Measurements from ENCODE around the gene KXD1. TPM values are rescaled to one million over a fixed set of nuclear protein-coding genes. Genes with fewer than 3 reads are reported as not detected.
A peak's percentile ranks its signal among the peaks of the same experiment; 100 is the strongest.

Gene KXD1
- total RNA-seq, 1 donor from 2014 or later: 73.9 TPM

DNA sequence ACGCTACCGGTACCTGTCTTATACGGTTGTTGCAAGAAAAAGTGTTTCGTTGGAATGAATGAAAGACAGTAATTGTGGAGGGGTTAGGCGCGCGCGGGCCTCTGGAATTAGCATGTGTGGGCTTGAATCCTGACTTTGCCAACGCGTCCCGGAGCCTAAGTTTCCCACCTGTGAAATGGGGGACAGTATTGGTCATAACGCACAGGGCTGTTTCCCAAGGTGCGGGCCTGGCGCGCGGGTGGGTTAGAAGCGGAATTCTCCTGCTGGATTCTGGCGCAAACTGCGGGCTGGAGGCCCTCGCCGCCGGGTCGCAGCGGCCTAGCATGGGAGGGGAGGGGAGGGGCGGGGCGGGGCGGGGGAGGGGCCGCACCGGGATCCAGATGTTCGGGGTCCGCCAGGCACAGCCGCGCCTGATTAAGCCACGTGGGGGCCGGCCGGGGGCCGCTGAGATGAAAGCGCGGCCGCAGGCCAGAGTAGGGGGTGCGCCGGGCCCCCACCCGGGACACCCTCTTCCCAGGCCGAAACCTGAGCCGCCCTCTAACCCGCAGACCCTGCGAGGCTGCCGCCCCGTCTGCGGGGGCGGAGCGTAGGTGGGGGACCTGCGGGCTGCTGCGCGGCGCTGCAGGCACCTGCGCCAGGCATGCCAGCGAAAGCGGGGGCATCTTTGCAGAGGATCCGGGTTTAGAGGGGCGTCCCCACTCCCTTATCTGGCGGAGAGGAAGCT lies 53.8 kb downstream of the KXD1 start:
- no peaks in the 10 kb centered on the region for H3K9me3 Mint-ChIP-seq
- H3K4me3 Mint-ChIP-seq: peak overlapping the region; percentile 81
- peaks cover 3% of the 10 kb centered on the region for H3K36me3 Mint-ChIP-seq
- DNase-seq (ENCODE audit: extremely low spot score, unreplicated experiment): no peak
- TF ChIP-seq CTCF (conservative IDR thresholded peaks at IDR 0.05): no peak
- peaks cover 17% of the 10 kb centered on the region for H3K4me1 Mint-ChIP-seq (ENCODE audit: unreplicated experiment)
- peak overlapping the region; percentile 37 for H3K27ac Mint-ChIP-seq
- peaks cover 83% of the 10 kb centered on the region for H3K27me3 Mint-ChIP-seq

DNA sequence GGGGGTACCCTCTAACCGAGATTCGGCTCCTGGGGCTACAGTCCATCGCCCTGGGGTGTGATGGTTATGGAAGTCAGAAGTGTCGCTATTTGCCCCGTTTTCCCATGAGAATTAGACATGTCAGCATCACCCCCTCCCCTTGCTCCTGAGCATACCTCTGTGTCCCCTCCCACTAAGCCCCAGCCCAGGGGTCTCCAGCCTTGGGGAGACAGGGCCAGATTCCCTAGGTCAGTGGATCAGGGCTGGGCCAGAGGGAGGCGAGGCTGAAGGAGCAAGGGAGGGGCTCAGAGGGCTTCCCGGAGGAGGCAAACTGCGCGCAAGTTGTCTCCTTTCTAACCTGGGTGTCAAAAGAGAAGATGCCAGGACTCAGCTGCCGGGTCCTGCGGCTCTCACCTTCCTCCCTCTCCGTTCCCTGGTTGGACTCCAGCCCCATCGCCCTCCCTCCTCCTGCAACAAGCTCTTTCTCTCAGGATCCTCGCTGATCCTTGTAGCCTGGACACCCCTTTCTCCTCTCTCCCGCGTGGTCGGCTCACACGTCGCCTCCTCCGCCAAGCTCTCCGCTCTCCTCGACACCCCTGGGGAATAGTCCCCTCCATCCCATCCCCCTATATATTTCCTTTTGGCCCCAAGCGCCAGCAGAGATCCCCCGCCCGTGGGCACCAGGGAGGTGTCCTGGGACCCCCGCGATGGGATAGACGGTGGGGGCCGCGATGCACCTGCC lies 54.5 kb downstream of the KXD1 start:
- Mint-ChIP-seq H3K4me1 (ENCODE audit: unreplicated experiment) (peaks cover 17% of the 10 kb centered on the region), H3K9me3 (no peaks in the 10 kb centered on the region), H3K27ac (peak overlapping the region; percentile 36), H3K27me3 (peaks cover 79% of the 10 kb centered on the region), H3K4me3 (peak overlapping the region; percentile 86), H3K36me3 (peaks cover 3% of the 10 kb centered on the region)
- no peak for DNase-seq (ENCODE audit: extremely low spot score, unreplicated experiment)
- no peak for TF ChIP-seq CTCF (conservative IDR thresholded peaks at IDR 0.05)

DNA sequence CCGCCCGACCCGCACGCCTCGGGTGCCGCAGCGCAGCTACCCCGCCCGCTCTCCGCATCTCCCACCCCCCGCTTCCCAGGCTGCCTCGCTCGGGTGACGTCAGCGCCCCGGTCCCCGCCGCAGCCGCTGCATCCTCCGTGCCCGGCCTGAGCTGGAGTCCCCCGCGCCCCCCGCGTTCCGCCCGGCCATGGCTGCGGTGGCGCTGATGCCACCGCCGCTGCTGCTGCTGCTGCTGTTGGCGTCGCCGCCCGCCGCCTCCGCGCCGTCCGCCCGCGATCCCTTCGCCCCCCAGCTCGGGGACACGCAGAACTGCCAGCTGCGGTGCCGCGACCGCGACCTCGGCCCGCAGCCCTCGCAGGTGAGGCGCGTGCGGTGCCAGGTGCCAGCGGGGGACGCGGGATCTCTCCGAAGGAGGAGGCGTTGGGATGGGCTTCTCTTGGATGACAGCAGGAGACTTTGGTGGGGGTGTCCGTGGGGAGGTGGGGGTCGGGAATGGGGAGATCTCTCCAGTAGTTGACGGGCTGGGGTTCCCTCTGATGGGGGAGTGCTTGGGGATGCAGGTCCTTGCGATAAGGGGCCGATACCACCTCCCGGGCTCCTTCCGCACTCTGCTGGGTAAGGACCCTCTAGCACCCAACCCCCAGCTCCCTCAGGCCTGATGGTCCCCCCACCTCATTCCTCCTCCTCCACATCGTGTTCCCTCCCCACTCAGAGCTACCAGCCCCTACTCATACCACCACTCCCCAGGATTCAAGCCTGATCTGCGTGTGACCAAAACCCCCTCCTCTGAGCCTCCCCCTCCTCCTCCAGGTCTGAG lies 55.3 kb downstream of the KXD1 start, which contains the start of gene TMEM59L:
TSS of gene TMEM59L (plus strand) at position 99 of the 817 bp plus-strand sequence. CDS start at position 188, 89 bp downstream.
- no peak for TF ChIP-seq CTCF (conservative IDR thresholded peaks at IDR 0.05)
- H3K4me1 Mint-ChIP-seq (ENCODE audit: unreplicated experiment): peaks cover 17% of the 10 kb centered on the region
- H3K4me3 Mint-ChIP-seq: peak within 1 kb of the TSS; percentile 86
- peak within 1 kb of the TSS; percentile 36 for H3K27ac Mint-ChIP-seq
- DNase-seq (ENCODE audit: extremely low spot score, unreplicated experiment): no peak
- H3K9me3 Mint-ChIP-seq: peaks cover 5% of the 10 kb centered on the region
- H3K36me3 Mint-ChIP-seq: peaks cover 3% of the 10 kb centered on the region
- H3K27me3 Mint-ChIP-seq: peaks cover 75% of the 10 kb centered on the region

DNA sequence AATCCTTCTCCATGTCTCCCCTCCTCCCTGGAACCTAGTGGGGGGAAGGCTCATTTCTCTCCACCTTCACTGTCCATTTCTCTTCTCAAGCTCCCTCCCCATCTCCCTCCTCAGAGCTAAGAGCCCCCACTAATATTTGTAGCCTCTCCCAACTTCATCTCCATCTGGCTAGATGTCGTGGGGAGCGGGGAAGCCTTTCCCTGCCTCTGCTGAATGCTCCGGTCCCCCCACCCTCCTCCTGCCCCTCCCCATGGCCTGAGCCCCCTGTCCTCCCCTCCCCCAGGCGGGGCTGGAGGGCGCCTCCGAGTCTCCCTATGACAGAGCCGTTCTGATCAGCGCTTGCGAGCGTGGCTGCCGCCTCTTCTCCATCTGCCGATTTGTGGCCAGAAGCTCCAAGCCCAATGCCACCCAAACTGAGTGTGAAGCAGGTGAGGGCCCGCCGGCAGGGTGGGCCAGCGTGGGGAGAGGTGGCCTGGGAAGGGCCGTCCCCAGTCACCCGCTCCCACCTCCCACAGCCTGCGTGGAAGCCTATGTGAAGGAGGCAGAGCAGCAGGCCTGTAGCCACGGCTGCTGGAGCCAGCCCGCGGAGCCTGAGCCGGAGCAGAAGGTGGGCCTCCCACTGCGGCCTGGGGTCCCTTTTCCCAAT lies 56.0 kb downstream of the KXD1 start:
- Mint-ChIP-seq H3K27ac (no peak overlapping the region), H3K27me3 (peaks cover 68% of the 10 kb centered on the region), H3K4me1 (ENCODE audit: unreplicated experiment) (peaks cover 14% of the 10 kb centered on the region), H3K4me3 (peak overlapping the region; percentile 72), H3K9me3 (peaks cover 5% of the 10 kb centered on the region), H3K36me3 (peaks cover 3% of the 10 kb centered on the region)
- no peak for TF ChIP-seq CTCF (conservative IDR thresholded peaks at IDR 0.05)
- no peak for DNase-seq (ENCODE audit: extremely low spot score, unreplicated experiment)

GRCh38 chr19:18616023-18616422 lies 58.4 kb downstream of the KXD1 start:
- no peak overlapping the region for H3K27ac Mint-ChIP-seq
- H3K4me1 Mint-ChIP-seq (ENCODE audit: unreplicated experiment): peaks cover 4% of the 10 kb centered on the region
- peaks cover 51% of the 10 kb centered on the region for H3K27me3 Mint-ChIP-seq
- peaks cover 2% of the 10 kb centered on the region for H3K36me3 Mint-ChIP-seq
- peaks cover 5% of the 10 kb centered on the region for H3K9me3 Mint-ChIP-seq
- TF ChIP-seq CTCF (conservative IDR thresholded peaks at IDR 0.05): no peak
- no peak overlapping the region for H3K4me3 Mint-ChIP-seq
- DNase-seq (ENCODE audit: extremely low spot score, unreplicated experiment): no peak
